Adipocyte (in vitro differentiated cells): ENCODE data around the gene VPS4B.
"Not testable (repeated sequence)": the region's sequence is repeated elsewhere in the genome, so short reads cannot be mapped to it uniquely, and the experiment has no call there.

ENCODE experiments used
- DNase-seq: peaks from one replicate; pipeline ENCODE4 v3.0.0-alpha.2; 2015; ENCODE audit warnings: low read depth
- H3K27me3 ChIP-seq: replicated peaks from 2 replicates; pipeline ENCODE4 v1.7.0; 2013; ENCODE audit warnings: mild to moderate bottlenecking, low read length, moderate library complexity; ENCODE audit not compliant: control insufficient read depth, insufficient read depth
- H3K36me3 ChIP-seq: 2 replicates; pipeline ENCODE4 v1.7.0; 2013; ENCODE audit warnings: low read length, mild to moderate bottlenecking, moderate library complexity; ENCODE audit not compliant: control insufficient read depth, insufficient read depth, severe bottlenecking
- H3K4me1 ChIP-seq: 2 replicates; pipeline ENCODE4 v1.7.0; 2013; ENCODE audit warnings: mild to moderate bottlenecking, low read length, moderate library complexity; ENCODE audit not compliant: control insufficient read depth, insufficient read depth
- H3K4me3 ChIP-seq: 2 replicates; pipeline ENCODE4 v1.7.0; 2013; ENCODE audit warnings: mild to moderate bottlenecking, low read length, moderate library complexity
- H3K9ac ChIP-seq: 2 replicates; pipeline ENCODE4 v1.7.0; 2013; ENCODE audit warnings: mild to moderate bottlenecking, low read length, moderate library complexity
- H3K9me3 ChIP-seq: 2 replicates; pipeline ENCODE4 v1.7.0; 2013; ENCODE audit warnings: mild to moderate bottlenecking, low read length, moderate library complexity; ENCODE audit not compliant: control insufficient read depth

Gene VPS4B

DNA sequence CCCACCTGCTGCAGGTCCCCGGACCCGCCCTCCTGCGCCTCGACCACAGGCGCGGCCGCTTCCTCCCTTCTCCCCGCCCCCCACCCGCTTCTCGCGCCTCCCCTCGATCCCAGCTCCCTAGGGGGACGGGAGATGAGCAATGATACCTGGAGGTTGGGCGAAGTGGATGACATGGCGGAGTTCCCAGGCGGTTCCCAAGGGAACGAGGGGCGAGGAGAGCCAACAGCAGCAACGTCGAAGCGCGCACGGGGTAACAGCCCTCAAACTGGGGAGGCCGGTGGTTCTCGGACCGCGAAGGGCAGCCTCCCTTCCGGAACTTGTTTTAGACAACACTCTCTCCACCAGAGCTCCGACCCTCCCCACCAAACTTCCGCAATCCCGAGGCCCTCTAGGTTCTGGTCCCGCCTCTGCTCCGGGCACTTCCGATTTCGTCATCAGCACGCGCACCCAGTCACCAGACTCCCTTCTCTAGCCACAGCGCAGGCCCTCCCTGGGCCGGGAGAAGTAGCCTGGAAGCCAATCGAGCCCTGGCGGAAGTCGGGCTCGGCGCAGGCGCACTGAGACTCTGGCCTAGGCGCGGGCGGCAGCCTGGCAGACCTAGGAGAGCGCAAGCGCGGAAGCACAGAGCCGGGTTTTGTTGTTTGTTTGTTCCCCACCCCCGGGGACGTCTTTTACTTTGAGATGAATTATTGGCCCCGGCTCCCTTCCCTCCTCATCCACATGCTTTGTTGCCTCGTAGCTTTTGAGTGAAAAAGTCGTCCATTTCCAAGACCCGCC, at the start of gene VPS4B:
VPS4B (minus strand) TSS at position 390 of the 777 bp plus-strand sequence; CDS start at position 173, 217 bp downstream.
- peak; percentile 100 for DNase-seq

DNA sequence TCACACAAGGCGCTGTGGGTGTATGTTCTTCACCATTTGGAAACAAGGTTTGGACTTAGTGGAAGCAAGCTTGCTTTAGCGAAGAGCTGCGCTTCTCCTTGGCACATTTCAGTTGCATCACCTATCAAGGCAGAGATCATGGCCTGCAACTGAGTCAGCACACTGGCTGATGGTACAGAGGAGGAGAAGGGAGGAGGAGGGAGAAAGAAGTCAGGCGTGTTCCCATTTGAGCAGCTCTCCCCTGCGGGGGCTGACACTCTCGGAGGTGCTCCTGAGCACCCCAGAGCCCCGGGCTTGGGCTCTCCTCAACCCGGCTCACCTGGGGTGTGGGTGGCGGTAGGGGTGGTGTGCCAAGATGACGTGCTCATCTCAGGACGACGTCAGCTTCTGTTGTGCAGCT, 48.5 kb upstream of the VPS4B start:
- Histone ChIP-seq H3K36me3 (no peaks in the 10 kb centered on the region), H3K27me3 (no peaks in the 10 kb centered on the region), H3K9ac (no peak overlapping the region), H3K4me3 (no peak overlapping the region), H3K9me3 (no peaks in the 10 kb centered on the region), H3K4me1 (no peaks in the 10 kb centered on the region)
- DNase-seq = no peak

More for the DNA sequence above, at the start of gene VPS4B:
- no peaks in the 10 kb centered on the region for H3K9me3 ChIP-seq
- H3K4me1 ChIP-seq = peaks cover 13% of the 10 kb centered on the region
- no peaks in the 10 kb centered on the region for H3K27me3 ChIP-seq
- H3K9ac ChIP-seq = peak within 1 kb of the TSS; percentile 98
- peak within 1 kb of the TSS; percentile 96 for H3K4me3 ChIP-seq
- H3K36me3 ChIP-seq = peaks cover 7% of the 10 kb centered on the region

DNA sequence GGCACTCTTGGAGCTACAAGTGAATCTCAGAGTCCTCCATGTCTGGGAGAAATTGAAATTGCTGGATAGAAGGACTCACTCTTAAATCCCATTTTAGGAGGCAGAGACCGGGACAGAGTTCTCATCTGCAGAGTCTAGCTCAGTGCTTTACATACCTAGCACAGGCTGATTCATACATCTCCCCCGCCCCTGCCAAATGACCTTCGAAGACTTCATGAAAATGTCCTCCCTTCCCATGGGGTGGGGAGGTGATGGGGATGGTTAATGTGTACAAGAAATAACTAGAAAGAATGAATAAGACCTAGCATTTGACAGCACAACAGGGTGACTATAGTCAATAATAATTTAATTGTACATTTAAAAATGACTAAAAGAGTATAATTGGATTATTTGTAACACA, 46.3 kb upstream of the VPS4B start:
- H3K4me1 ChIP-seq = no peaks in the 10 kb centered on the region
- DNase-seq = no peak
- H3K9me3 ChIP-seq = no peaks in the 10 kb centered on the region
- peaks cover 5% of the 10 kb centered on the region for H3K27me3 ChIP-seq
- no peak overlapping the region for H3K4me3 ChIP-seq
- no peak overlapping the region for H3K9ac ChIP-seq
- H3K36me3 ChIP-seq = no peaks in the 10 kb centered on the region

DNA sequence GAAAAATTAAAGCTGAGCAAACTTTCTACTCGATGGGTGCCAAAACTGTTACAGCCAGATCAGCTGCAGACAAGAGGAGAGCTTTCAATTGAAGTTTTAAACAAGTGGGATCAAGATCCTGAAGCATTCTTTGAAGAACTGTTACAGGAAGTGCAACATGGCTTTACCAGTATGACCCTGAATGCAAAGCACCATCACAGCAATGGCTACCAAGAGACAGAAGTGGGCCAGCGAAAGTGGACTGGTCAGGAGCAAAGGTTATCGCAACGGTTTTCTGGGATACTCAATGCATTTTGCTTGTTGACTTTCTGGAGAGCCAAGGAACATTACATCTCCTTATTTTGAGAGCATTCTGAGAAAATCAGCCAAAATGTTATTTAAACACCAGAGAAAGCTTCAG, 45.4 kb upstream of the VPS4B start:
- Histone ChIP-seq H3K9me3 (no peaks in the 10 kb centered on the region), H3K4me1 (no peaks in the 10 kb centered on the region), H3K27me3 (peaks cover 9% of the 10 kb centered on the region), H3K9ac (no peak overlapping the region), H3K36me3 (no peaks in the 10 kb centered on the region), H3K4me3 (no peak overlapping the region)
- no peak for DNase-seq

DNA sequence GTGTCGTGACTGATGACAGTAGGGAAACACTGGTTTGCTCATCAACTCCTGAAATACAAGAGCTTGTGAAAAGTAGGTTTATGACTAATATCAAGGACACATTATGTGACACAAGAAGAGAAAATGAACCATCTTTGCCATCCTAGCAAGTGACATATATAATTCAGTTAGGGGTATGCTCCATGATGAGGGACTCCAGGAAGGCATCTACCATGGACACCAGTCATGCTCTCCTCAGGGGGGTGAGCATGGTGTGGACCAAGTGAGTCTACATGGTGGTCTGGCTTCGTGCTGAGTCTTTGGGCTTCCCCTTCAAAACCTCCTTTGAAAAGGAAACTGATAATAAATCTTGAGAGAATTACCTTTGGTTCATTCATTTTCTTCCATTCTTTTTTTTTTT, 42.8 kb upstream of the VPS4B start:
- Histone ChIP-seq H3K9ac (no peak overlapping the region), H3K36me3 (no peaks in the 10 kb centered on the region), H3K9me3 (no peaks in the 10 kb centered on the region), H3K4me1 (no peaks in the 10 kb centered on the region), H3K27me3 (peaks cover 9% of the 10 kb centered on the region), H3K4me3 (no peak overlapping the region)
- DNase-seq = no peak

DNA sequence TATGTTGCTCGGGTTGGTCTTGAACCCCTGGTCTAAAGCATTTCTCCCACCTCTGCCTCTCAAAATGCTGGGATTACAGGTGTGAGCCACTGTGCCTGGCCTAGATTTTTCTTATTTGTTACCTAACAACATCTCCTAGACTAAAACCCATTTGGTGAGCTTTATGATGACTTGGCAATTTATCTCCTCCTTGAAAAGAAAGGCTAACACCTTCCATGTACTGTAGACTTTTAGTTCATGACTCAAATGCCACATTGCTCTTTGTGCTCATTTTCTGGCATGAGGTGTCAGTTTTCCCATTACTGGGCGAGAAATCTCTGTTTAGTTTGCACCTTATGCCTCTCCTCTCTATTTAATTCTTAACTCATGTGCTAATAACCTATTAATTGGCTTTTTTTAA, 42.2 kb upstream of the VPS4B start:
- Histone ChIP-seq H3K4me3 (no peak overlapping the region), H3K27me3 (peaks cover 9% of the 10 kb centered on the region), H3K4me1 (no peaks in the 10 kb centered on the region), H3K36me3 (no peaks in the 10 kb centered on the region), H3K9ac (no peak overlapping the region), H3K9me3 (no peaks in the 10 kb centered on the region)
- DNase-seq = no peak

DNA sequence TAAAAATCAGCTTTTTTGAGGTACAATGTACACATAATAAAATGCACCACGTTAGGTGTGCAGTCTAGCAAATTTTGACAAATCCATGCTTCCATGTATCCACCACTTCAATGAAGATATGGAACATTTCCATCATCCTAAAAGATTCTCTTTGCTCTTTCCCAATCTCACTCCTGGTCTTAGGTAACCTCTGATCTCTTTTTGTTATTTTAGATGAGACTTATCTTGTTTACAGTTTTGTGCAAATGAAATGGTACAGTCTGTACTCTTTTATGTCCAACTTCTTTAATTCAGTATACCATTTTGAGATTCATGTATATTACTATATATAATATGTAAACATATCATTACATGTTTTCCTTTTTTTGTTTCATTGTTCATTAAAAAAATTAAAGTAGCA, 38.1 kb upstream of the VPS4B start:
- peaks cover 9% of the 10 kb centered on the region for H3K27me3 ChIP-seq

DNA sequence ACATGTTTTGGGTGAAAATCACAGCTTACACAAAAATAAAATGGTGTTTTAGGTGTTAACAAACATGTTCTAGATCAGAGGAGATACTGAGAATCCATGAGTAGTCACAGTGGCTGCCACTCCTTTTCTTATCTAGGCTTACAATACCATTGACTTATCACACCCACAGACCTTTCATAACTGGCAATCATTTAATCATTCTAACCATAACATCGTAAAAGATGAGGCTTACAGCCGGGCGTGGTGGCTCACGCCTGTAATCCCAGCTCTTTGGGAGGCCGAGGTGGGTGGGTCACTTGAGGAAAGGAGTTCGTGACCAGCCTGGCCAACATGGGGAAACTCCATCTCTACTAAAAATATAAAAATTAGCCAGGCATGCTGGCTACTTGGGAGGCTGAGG, 35.7 kb upstream of the VPS4B start:
- Histone ChIP-seq H3K9me3 (no peaks in the 10 kb centered on the region), H3K4me3 (no peak overlapping the region), H3K27me3 (no peaks in the 10 kb centered on the region), H3K9ac (no peak overlapping the region), H3K36me3 (no peaks in the 10 kb centered on the region), H3K4me1 (no peaks in the 10 kb centered on the region)
- DNase-seq = no peak

More for the DNA sequence above, 38.1 kb upstream of the VPS4B start:
- Histone ChIP-seq H3K4me3 (no peak overlapping the region), H3K36me3 (no peaks in the 10 kb centered on the region), H3K4me1 (no peaks in the 10 kb centered on the region), H3K9me3 (no peaks in the 10 kb centered on the region), H3K9ac (no peak overlapping the region)
- DNase-seq = no peak

DNA sequence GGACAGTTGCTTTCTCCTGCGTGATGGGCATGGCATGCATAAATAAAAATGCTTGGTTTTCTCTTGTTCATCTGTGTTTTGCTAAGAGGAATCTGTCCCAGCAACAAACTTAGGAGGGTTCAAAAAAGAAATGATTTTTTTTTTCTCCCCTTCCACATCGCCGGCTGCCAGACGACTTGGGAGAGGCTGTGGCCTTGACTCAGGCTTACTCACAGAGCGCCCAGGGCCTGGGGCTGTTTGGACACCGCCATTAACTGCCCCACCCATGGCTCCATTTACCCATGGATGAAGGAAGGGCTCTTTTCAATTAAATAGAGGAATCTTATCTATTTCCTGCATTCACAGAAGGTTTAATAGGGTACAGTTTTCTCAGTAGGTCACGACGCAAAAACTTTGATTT, 32.2 kb upstream of the VPS4B start:
- Histone ChIP-seq H3K4me1 (peaks cover under 1% of the 10 kb centered on the region), H3K9me3 (no peaks in the 10 kb centered on the region), H3K4me3 (no peak overlapping the region), H3K36me3 (no peaks in the 10 kb centered on the region), H3K9ac (no peak overlapping the region), H3K27me3 (no peaks in the 10 kb centered on the region)
- DNase-seq = peak; percentile 73

DNA sequence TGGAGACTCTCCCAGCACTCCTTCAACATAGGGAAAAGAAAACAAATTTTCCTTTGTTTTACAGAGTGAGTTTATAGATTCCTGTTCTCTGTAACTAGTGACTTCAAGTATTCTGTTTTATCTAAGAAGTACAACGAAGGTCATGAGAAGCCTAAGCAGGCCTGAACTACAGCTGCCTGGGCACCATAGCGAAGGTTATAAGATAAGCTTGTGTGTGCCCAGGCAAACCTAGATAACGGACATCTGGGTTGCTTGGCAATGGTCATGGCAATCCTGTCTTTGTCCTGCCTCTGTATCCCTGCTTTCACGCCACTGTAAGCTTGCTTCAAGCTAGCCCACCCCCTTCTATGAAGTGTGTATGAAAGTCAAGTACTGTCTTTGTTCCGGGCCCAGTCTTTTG, 30.5 kb upstream of the VPS4B start:
- H3K4me1 ChIP-seq, H3K27me3 ChIP-seq, H3K9ac ChIP-seq, H3K36me3 ChIP-seq, H3K4me3 ChIP-seq, DNase-seq, H3K9me3 ChIP-seq: not testable (repeated sequence)

DNA sequence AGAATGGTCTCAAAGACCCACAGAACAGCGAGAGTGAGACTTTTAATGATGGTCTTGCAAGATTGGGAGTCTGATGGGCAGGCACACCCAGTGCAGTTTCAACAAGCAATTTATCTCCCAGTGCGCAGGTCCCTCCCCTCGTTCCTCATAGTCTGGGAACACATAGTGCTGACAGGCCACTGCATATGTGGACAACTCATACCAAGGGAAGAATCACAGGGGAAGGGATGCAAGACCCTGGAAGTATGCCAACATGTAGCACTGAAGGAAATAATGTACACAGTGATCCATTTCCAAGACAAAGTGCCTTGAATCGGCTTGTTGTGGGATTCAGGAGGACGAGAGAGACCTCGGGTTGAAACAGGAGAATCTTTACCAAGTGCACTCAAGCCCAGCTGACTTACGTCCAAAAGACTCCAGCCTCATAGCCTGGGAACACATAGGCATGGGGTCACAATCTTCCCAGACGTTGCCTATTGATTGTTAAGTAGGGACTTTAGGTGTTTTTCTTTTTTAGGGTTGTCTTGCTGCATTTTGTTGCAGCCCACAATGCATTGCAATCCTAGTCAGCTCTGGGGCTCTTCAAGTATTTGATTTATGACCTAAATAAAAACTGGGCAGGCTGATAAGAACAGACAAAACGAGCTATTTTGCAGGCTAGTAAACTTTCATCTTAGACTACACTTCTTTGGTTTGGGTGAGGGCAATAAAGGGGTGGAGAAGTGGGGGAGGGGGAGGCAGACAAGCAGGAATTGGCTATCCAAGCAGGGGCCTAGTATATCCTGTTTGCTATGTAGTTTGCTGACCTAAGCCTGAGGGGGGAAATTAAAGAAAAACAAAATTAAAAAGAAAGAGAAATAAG, 29.8 kb upstream of the VPS4B start:
- Histone ChIP-seq H3K9ac (no peak overlapping the region), H3K4me3 (no peak overlapping the region), H3K36me3 (no peaks in the 10 kb centered on the region), H3K9me3 (no peaks in the 10 kb centered on the region), H3K4me1 (peaks cover 5% of the 10 kb centered on the region), H3K27me3 (no peaks in the 10 kb centered on the region)
- DNase-seq = no peak
